H1 (cell line): ENCODE measurements around the gene ZBTB20. TPM values are rescaled to one million over a fixed set of nuclear protein-coding genes. Genes with fewer than 3 reads are reported as not detected.

Experiments used
- CTCF ChIA-PET: fragments of 300-600 bp; sonication (Branson Sonifier 250); formaldehyde crosslinking; loops from one replicate; lab custom pipeline; 2021; ENCODE audit not compliant: partially characterized antibody; lab: Charles Lee
- POLR2A ChIA-PET: fragments of 300-600 bp; sonication (Branson Sonifier 250); formaldehyde crosslinking; loops from one replicate; lab custom pipeline; 2021; ENCODE audit warnings: inconsistent platforms; ENCODE audit not compliant: partially characterized antibody; lab: Charles Lee
- DNase-seq, 2 experiments: peaks; one replicate each; pipeline versions ENCODE4 v3.0.0 to v3.0.0-alpha.2; 2010 to 2022; ENCODE audit warnings: low spot score in 2 of 2, low read depth in 1 of 2, mixed read lengths in 1 of 2
- FAIRE-seq: peaks from 2 replicates; lab custom pipeline; 2011; peaks lifted over from hg19 to GRCh38; lab: Jason Lieb, UNC
- H2AFZ ChIP-seq: 2 replicates; pipeline ENCODE4 v1.8.1; 2012; ENCODE audit warnings: low read length, inconsistent platforms
- H2AK5ac ChIP-seq: 2 replicates; pipeline ENCODE4 v1.6.1; 2013; ENCODE audit warnings: low read depth, low read length
- H2BK120ac ChIP-seq: replicated peaks from 2 replicates; pipeline ENCODE3; 2013; ENCODE audit warnings: low read depth, low read length, inconsistent platforms
- H2BK12ac ChIP-seq: 2 replicates; pipeline ENCODE4 v1.6.1; 2013; ENCODE audit warnings: low read depth, low read length
- H2BK15ac ChIP-seq: 2 replicates; pipeline ENCODE4 v1.6.1; 2013; ENCODE audit warnings: low read length
- H2BK20ac ChIP-seq: 2 replicates; pipeline ENCODE4 v1.6.1; 2013; ENCODE audit warnings: low read length
- H2BK5ac ChIP-seq: 2 replicates; pipeline ENCODE4 v1.6.1; 2013; ENCODE audit warnings: low read depth, low read length
- H3K14ac ChIP-seq: 2 replicates; pipeline ENCODE4 v1.6.1; 2013; ENCODE audit warnings: inconsistent platforms; ENCODE audit not compliant: insufficient read length
- H3K18ac ChIP-seq: 2 replicates; pipeline ENCODE4 v1.6.1; 2013; ENCODE audit warnings: low read length; ENCODE audit errors: extremely low read depth
- H3K23ac ChIP-seq: 2 replicates; pipeline ENCODE4 v1.6.1; 2013; ENCODE audit warnings: inconsistent platforms; ENCODE audit not compliant: insufficient read length
- H3K23me2 ChIP-seq: 2 replicates; pipeline ENCODE4 v1.6.1; 2013; ENCODE audit warnings: low read depth, low read length
- H3K27ac ChIP-seq: 2 replicates; pipeline ENCODE4 v1.6.1; 2011; ENCODE audit warnings: low read depth, low read length, inconsistent platforms
- H3K27me3 ChIP-seq, 4 experiments: replicated peaks in 1 of 4; 1 replicate in 1 of 4; 2 replicates in 3 of 4; pipeline versions ENCODE4 v1.6.1 to v1.8.1; 2011 to 2013; ENCODE audit warnings: low read length in 3 of 4, mild to moderate bottlenecking in 3 of 4, inconsistent platforms in 2 of 4, mixed read lengths in 2 of 4, moderate library complexity in 1 of 4; ENCODE audit not compliant: control insufficient read depth in 3 of 4, insufficient read depth in 3 of 4; ENCODE audit errors: extremely low read depth in 1 of 4
- H3K36me3 ChIP-seq, 4 experiments: 2 replicates each; pipeline versions ENCODE4 v1.6.1 to v1.8.1; 2011 to 2013; ENCODE audit warnings: mild to moderate bottlenecking in 4 of 4, low read length in 3 of 4, moderate library complexity in 2 of 4, control low read depth in 1 of 4, inconsistent platforms in 1 of 4; ENCODE audit not compliant: insufficient read depth in 4 of 4, control insufficient read depth in 2 of 4
- H3K4ac ChIP-seq: replicated peaks from 2 replicates; pipeline ENCODE3; 2013; ENCODE audit warnings: low read length, low read depth, mixed read lengths, inconsistent platforms; ENCODE audit not compliant: insufficient read length
- H3K4me1 ChIP-seq, 4 experiments: replicated peaks in 1 of 4; 1 replicate in 1 of 4; 2 replicates in 3 of 4; pipeline versions ENCODE4 v1.6.1 to v1.8.1; 2011 to 2013; ENCODE audit warnings: low read length in 3 of 4, inconsistent platforms in 2 of 4, mixed read lengths in 1 of 4; ENCODE audit not compliant: insufficient read depth in 4 of 4, control insufficient read depth in 3 of 4
- H3K4me2 ChIP-seq, 2 experiments: 2 replicates each; pipeline versions ENCODE4 v1.6.1 to v1.8.1; 2011 to 2013; ENCODE audit warnings: low read depth in 2 of 2, low read length in 2 of 2, control low read depth in 1 of 2, inconsistent platforms in 1 of 2, mild to moderate bottlenecking in 1 of 2; ENCODE audit not compliant: insufficient read depth in 1 of 2
- H3K4me3 ChIP-seq, 4 experiments: fragments of 200-600, 300-600 bp in 1 of 4; sonication (generic), shearing (Covaris generic), sonication (Bioruptor Twin) in 1 of 4; 2 replicates each; pipeline versions ENCODE4 v1.5.1 to v1.8.1; 2011 to 2016; ENCODE audit warnings: low read length in 4 of 4, low read depth in 3 of 4, control low read depth in 2 of 4, inconsistent platforms in 2 of 4, mild to moderate bottlenecking in 2 of 4, mixed read lengths in 1 of 4, moderate library complexity in 1 of 4; ENCODE audit not compliant: insufficient read depth in 2 of 4; ENCODE audit errors: extremely low read depth in 1 of 4
- H3K56ac ChIP-seq: replicated peaks from 2 replicates; pipeline ENCODE3; 2013; ENCODE audit warnings: low read depth, mild to moderate bottlenecking, mixed read lengths, low read length, inconsistent platforms; ENCODE audit not compliant: insufficient read length
- H3K79me1 ChIP-seq: 2 replicates; pipeline ENCODE4 v1.6.1; 2013; ENCODE audit warnings: low read depth, low read length, control low read depth
- H3K79me2 ChIP-seq, 2 experiments: 2 replicates each; pipeline versions ENCODE4 v1.6.1 to v1.8.1; 2012 to 2013; ENCODE audit warnings: low read length in 2 of 2, mild to moderate bottlenecking in 2 of 2, inconsistent platforms in 1 of 2; ENCODE audit not compliant: insufficient read depth in 2 of 2, control insufficient read depth in 1 of 2
- H3K9ac ChIP-seq, 4 experiments: replicated peaks in 1 of 4; 1 replicate in 1 of 4; 2 replicates in 3 of 4; pipeline versions ENCODE4 v1.6.1 to v1.8.1; 2011 to 2013; ENCODE audit warnings: low read depth in 3 of 4, low read length in 3 of 4, control low read depth in 2 of 4, mild to moderate bottlenecking in 2 of 4, moderate library complexity in 2 of 4, inconsistent platforms in 1 of 4; ENCODE audit errors: extremely low read depth in 1 of 4
- H3K9me3 ChIP-seq, 2 experiments: 2 replicates each; pipeline versions ENCODE4 v1.6.1 to v1.8.1; 2012 to 2013; ENCODE audit warnings: mild to moderate bottlenecking in 2 of 2, moderate library complexity in 2 of 2, control low read depth in 1 of 2, inconsistent platforms in 1 of 2, low read depth in 1 of 2, low read length in 1 of 2, mixed read lengths in 1 of 2; ENCODE audit not compliant: insufficient read depth in 2 of 2
- H4K20me1 ChIP-seq, 2 experiments: replicated peaks in 1 of 2; 2 replicates each; pipeline versions ENCODE3 to v1.8.1; 2011 to 2013; ENCODE audit warnings: inconsistent platforms in 2 of 2, low read length in 2 of 2, mild to moderate bottlenecking in 1 of 2; ENCODE audit not compliant: insufficient read depth in 2 of 2, control insufficient read depth in 1 of 2
- H4K5ac ChIP-seq: 2 replicates; pipeline ENCODE4 v1.6.1; 2013; ENCODE audit warnings: low read length, low read depth, mixed read lengths, inconsistent platforms; ENCODE audit not compliant: insufficient read length
- H4K8ac ChIP-seq: 2 replicates; pipeline ENCODE4 v1.8.0; 2013; ENCODE audit warnings: mild to moderate bottlenecking, moderate library complexity, low read length, inconsistent platforms; ENCODE audit not compliant: insufficient read depth; ENCODE audit errors: extremely low read depth
- H4K91ac ChIP-seq: replicated peaks from 2 replicates; pipeline ENCODE3; 2013; ENCODE audit warnings: low read length, mixed read lengths, inconsistent platforms; ENCODE audit not compliant: insufficient read length
- BCL11A ChIP-seq, 2 experiments: IDR thresholded peaks; one replicate each; pipeline ENCODE4 v1.6.1; 2011; ENCODE audit warnings: low read depth in 2 of 2, low read length in 2 of 2, mild to moderate bottlenecking in 2 of 2
- EZH2 ChIP-seq: fragments of 200-600 bp; sonication (generic); IDR thresholded peaks from 2 replicates; pipeline ENCODE4 v1.7.1; 2012; ENCODE audit warnings: low read depth, mild to moderate bottlenecking, moderate library complexity, low read length, inconsistent platforms; ENCODE audit not compliant: severe bottlenecking
- FOSL1 ChIP-seq: IDR thresholded peaks from 2 replicates; pipeline ENCODE4 v1.6.1; 2011; ENCODE audit warnings: mild to moderate bottlenecking, low read depth, low read length, moderate library complexity; ENCODE audit not compliant: insufficient read depth
- HDAC2 ChIP-seq, 2 experiments: fragments of 300-600 bp in 1 of 2; sonication (generic) in 1 of 2; IDR thresholded peaks; 2 replicates each; pipeline ENCODE4 v1.6.1; 2011 to 2012; ENCODE audit warnings: low read depth in 2 of 2, low read length in 2 of 2, mild to moderate bottlenecking in 2 of 2, moderate library complexity in 2 of 2, borderline replicate concordance in 1 of 2, inconsistent platforms in 1 of 2
- MAFK ChIP-seq: IDR thresholded peaks from 2 replicates; pipeline ENCODE4 v1.6.1; 2012; ENCODE audit warnings: low read depth, mild to moderate bottlenecking, improper control_type of control experiment, low read length
- PHF8 ChIP-seq: fragments of 200-600 bp; sonication (generic); conservative IDR thresholded peaks from 2 replicates; pipeline ENCODE4 v1.7.1; 2012; ENCODE audit warnings: low read depth, mild to moderate bottlenecking, inconsistent platforms, low read length, moderate library complexity
- RBBP5 ChIP-seq: IDR thresholded peaks from 2 replicates; pipeline ENCODE4 v1.7.1; 2012; ENCODE audit warnings: low read depth, mild to moderate bottlenecking, inconsistent platforms, low read length, moderate library complexity, borderline replicate concordance
- SUZ12 ChIP-seq: fragments of 200-600 bp; sonication (generic); IDR thresholded peaks from 2 replicates; pipeline ENCODE4 v1.6.1; 2012; ENCODE audit warnings: mild to moderate bottlenecking, inconsistent platforms, low read length, moderate library complexity, mixed read lengths
- TAF7 ChIP-seq: optimal IDR thresholded peaks from 2 replicates; pipeline ENCODE3; 2011; ENCODE audit warnings: low read depth, mild to moderate bottlenecking, inconsistent platforms, low read length, moderate library complexity, borderline replicate concordance
- TCF12 ChIP-seq: IDR thresholded peaks from 2 replicates; pipeline ENCODE4 v1.6.1; 2011; ENCODE audit warnings: low read depth, mild to moderate bottlenecking, low read length
- TEAD4 ChIP-seq: IDR thresholded peaks from 2 replicates; pipeline ENCODE4 v1.6.1; 2012; ENCODE audit warnings: low read depth, low read length, inconsistent platforms, mixed read lengths
- USF2 ChIP-seq: IDR thresholded peaks from 2 replicates; pipeline ENCODE4 v1.6.1; 2011; ENCODE audit warnings: low read length, improper control_type of control experiment
- ZNF274 ChIP-seq: IDR thresholded peaks from 2 replicates; pipeline ENCODE4 v1.7.0; 2012; ENCODE audit warnings: low read length, borderline replicate concordance; ENCODE audit errors: extremely low read depth
- WGBS, 2 experiments: shearing (Covaris generic) in 1 of 2; methylation state at CpG; one replicate each; pipeline versions ENCODE4 v1.1.6 to v1.1.7; 2013 to 2015; ENCODE audit warnings: low lambda C conversion rate in 2 of 2, mixed read lengths in 2 of 2, inconsistent platforms in 1 of 2, low coverage in 1 of 2, missing lambda C conversion rate in 1 of 2; ENCODE audit not compliant: insufficient replicate concordance in 2 of 2, insufficient coverage in 1 of 2, insufficient read length in 1 of 2; ENCODE audit errors: extremely low coverage in 1 of 2, missing lambda C conversion rate in 1 of 2; 5-methylcytosine and 5-hydroxymethylcytosine counted together
- polyA plus RNA-seq, 7 experiments: library from polyadenylated mRNA; depleted of rRNA in 3 of 7; stranded (reverse) in 5 of 7; unstranded in 2 of 7; fragments of >200 nt in 5 of 7; fragments of 200-250 nt in 2 of 7; gene quantifications; 1 replicate in 5 of 7; 2 replicates in 1 of 7; 4 replicates in 1 of 7; pipeline versions ENCODE4 v1.2.1 to v1.2.3, GENCODE V29; 2011 to 2013; ENCODE audit warnings: missing spikeins in 2 of 7, mixed read lengths in 2 of 7
- total RNA-seq: library from RNA; stranded (reverse); fragmentation: NEBNext Ultra II Directional; extraction: Animal tissue kit (Norgen Biotek cat#: 25700); gene quantifications from 2 replicates; pipeline ENCODE4 v1.2.1, GENCODE V29; 2021

The ZBTB20 gene
- total and polyA plus RNA-seq, 2 of the 8 experiments (the other 6 are each of a cell fraction or from before 2014, with no cell fraction given), result 0.35 to 1.3 TPM

- Histone ChIP-seq H3K4me3 (no peak overlapping the region), H4K8ac (no peak overlapping the region), H3K9me3 (no peaks in the 10 kb centered on the region), H3K4ac (no peak overlapping the region), H3K18ac (no peak overlapping the region), H3K9ac (no peak overlapping the region), H3K4me2 (no peak overlapping the region), H2BK12ac (no peak overlapping the region), H4K5ac (no peak overlapping the region), H3K79me1 (no peaks in the 10 kb centered on the region), H4K20me1 (no peaks in the 10 kb centered on the region), H2AK5ac (no peak overlapping the region), H3K27ac (no peak overlapping the region), H2BK5ac (no peak overlapping the region), H2BK20ac (no peak overlapping the region), H3K23ac (no peak overlapping the region), H3K4me1 (no peaks in the 10 kb centered on the region), H2AFZ (no peak overlapping the region), H3K23me2 (no peaks in the 10 kb centered on the region; the same call in 1 of the 2 replicates), H4K91ac (no peak overlapping the region), H2BK120ac (no peak overlapping the region), H3K56ac (no peak overlapping the region), H3K27me3 (peaks cover 0 to 1% (median 0%) of the 10 kb centered on the region in 4 experiments; a peak in 1 of 7 replicates), H3K14ac (no peak overlapping the region), H3K79me2 (no peaks in the 10 kb centered on the region), H2BK15ac (no peak overlapping the region), H3K36me3 (no peaks in the 10 kb centered on the region)
- FAIRE-seq, result no peak
- CTCF ChIA-PET, result interaction anchor here (0.7 kb wide), 1 partner anchor 104 kb away, joined by 3 read pairs; no protein-coding TSS in a partner anchor
- 100% methylated on average over 1 of the region's 1 CpG; no CpG with 5 or more reads in 1 of the 2 experiments for WGBS, 2 experiments
- DNase-seq, result no peak
- POLR2A ChIA-PET, result no interaction called here
- TF ChIP-seq FOSL1 (no peak), USF2 (no peak), RBBP5 (no peak), TCF12 (no peak), PHF8 (no peak), ZNF274 (no peak), MAFK (no peak), SUZ12 (no peak), HDAC2 (IDR thresholded peaks at IDR 0.05; ENCODE audit: borderline replicate concordance in 1 of 2, low read depth in 2 of 2, low read length in 2 of 2) (no peak), EZH2 (no peak), TAF7 (no peak), BCL11A (IDR thresholded peaks at IDR 0.05; ENCODE audit: low read depth in 2 of 2, low read length in 2 of 2) (no peak), TEAD4 (no peak)
These were observed 274.5 kb downstream of the ZBTB20 start for GRCh38 chr3:114872588-114872987.
